Heart left ventricle (tissue), 13 donors: ENCODE data around the gene OBP2A.

Source experiments
- POLR2A ChIP-seq, 2 donors: fragments of 450-650 bp; IDR thresholded peaks; one replicate each; pipeline ENCODE4 v1.6.1; 2017; ENCODE audit warnings: antibody characterized with exemption in 2 of 2, mild to moderate bottlenecking in 2 of 2, moderate library complexity in 2 of 2
- TF ChIP-seq, protein P1 (sequence below), 12 donors: fragments of 200-600 bp; sonication (generic) in 4 of 12; IDR thresholded peaks; one replicate each; pipeline versions ENCODE4 v1.5.0 to v1.8.0; 2018 to 2022; ENCODE audit warnings: antibody characterized with exemption in 12 of 12, mild to moderate bottlenecking in 5 of 12
- donor health status: ischemic (EF 13 %, LVEDD 7.1; RV severe dilation, severe dysfunction).
- donor health status: DM: no; HTN: yes; CAD: no.
- donor health status: DM: no; HTN: no; CAD: no.
- donor health status: ischemic (EF 25% LVEDD 6.9; RV normal size, moderate dysfunction).
- donor health status: ischemic (EF 25% LVEDD 5.7; RV mildly dilated, moderate dysfunction).
- donor health status: ischemic (EF 35%, LVEDD 5.7; RV mildly dilated, moderate dysfunction).
- donor health status: nonischemic (EF 11% LVEDD 7.7; RV severe dilation, severe dysfunction).
- donor health status: DM: yes; HTN: yes; CAD: no.
- donor health status: PGD.
- donor health status: ischemic (EF 29% LVEDD 5.4; RV normal size, mild dysfunction).
- donor health status: nonischemic (EF 23%, LVEDD 6.1; RV moderate dilation, normal function).

DNA sequence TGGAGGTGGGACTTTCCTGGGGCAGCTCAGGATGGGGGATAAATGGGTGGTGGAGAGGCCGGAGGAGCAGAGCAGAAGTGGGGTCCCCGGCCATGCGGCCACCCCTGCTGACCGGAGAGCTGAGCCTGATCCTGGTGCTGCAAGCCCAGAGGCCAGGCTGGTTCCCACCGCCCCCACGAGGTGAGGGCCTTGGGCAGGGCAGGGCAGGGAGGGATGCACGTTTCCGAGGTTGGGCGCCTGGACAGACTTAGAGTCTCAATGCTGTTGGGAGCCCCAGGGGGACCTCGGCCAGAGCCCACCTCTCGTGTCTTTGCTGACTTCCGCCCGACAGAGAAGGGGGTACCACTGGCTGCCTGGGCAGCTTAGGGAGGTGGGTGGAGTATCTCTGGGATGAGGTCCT, 5.5 kb downstream of the OBP2A start:
- TF ChIP-seq, protein P1, sequence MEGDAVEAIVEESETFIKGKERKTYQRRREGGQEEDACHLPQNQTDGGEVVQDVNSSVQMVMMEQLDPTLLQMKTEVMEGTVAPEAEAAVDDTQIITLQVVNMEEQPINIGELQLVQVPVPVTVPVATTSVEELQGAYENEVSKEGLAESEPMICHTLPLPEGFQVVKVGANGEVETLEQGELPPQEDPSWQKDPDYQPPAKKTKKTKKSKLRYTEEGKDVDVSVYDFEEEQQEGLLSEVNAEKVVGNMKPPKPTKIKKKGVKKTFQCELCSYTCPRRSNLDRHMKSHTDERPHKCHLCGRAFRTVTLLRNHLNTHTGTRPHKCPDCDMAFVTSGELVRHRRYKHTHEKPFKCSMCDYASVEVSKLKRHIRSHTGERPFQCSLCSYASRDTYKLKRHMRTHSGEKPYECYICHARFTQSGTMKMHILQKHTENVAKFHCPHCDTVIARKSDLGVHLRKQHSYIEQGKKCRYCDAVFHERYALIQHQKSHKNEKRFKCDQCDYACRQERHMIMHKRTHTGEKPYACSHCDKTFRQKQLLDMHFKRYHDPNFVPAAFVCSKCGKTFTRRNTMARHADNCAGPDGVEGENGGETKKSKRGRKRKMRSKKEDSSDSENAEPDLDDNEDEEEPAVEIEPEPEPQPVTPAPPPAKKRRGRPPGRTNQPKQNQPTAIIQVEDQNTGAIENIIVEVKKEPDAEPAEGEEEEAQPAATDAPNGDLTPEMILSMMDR (IDR thresholded peaks at IDR 0.05): no peak
- TF ChIP-seq POLR2A (IDR thresholded peaks at IDR 0.05): no peak
